ENCODE data around the gene HOXA3. TPM values are rescaled to one million over a fixed set of nuclear protein-coding genes. Genes with fewer than 3 reads are reported as not detected.

HOXA3 gene
- total RNA-seq, 4 donors from 2014 or later = 4.9 to 20.2 (median 13.2) TPM

- DNase-seq (ENCODE audit: low spot score in 2 of 2) = no peak
- intact Hi-C loops (cut with DNase I; ENCODE audit: low total_unique reads) = no loop called here
- TF ChIP-seq POLR2A (IDR thresholded peaks at IDR 0.05) (no peak), CTCF (IDR thresholded peaks at IDR 0.05) (no peak)
- H3K4me3 ChIP-seq (ENCODE audit: low read depth, poor library complexity, severe bottlenecking) = no peak overlapping the region
- WGBS, 2 donors = 29 to 30% methylated on average over 35 of the region's 35 CpGs
Observed at GRCh38 chr7:27103489-27104226, 48.7 kb downstream of the HOXA3 start.

GRCh38 chr7:27102581-27103442 lies 49.6 kb downstream of the HOXA3 start, which contains the start of gene HOXA2:
HOXA2 (minus strand) TSS chr7:27102683; CDS start chr7:27102500, 183 bp downstream.
- H3K4me3 ChIP-seq (ENCODE audit: low read depth, poor library complexity, severe bottlenecking) = no peak within 1 kb of the TSS
- intact Hi-C loops (cut with DNase I; ENCODE audit: low total_unique reads) = no loop called here
- TF ChIP-seq CTCF (IDR thresholded peaks at IDR 0.05) (no peak), POLR2A (IDR thresholded peaks at IDR 0.05) (no peak)
- no peak for DNase-seq (ENCODE audit: low spot score in 2 of 2)
- 26 to 38% methylated on average over 29 of the region's 29 CpGs for WGBS, 2 donors

GRCh38 chr7:27101957-27102580 lies 50.3 kb downstream of the HOXA3 start:
- WGBS, 2 donors = 33 to 39% methylated on average over 38 to 39 of the region's 39 CpGs
- intact Hi-C loops (cut with DNase I; ENCODE audit: low total_unique reads) = no loop called here
- no peak overlapping the region for H3K4me3 ChIP-seq (ENCODE audit: low read depth, poor library complexity, severe bottlenecking)
- no peak for TF ChIP-seq POLR2A (IDR thresholded peaks at IDR 0.05)
- no peak for TF ChIP-seq CTCF (IDR thresholded peaks at IDR 0.05)
- DNase-seq (ENCODE audit: low spot score in 2 of 2) = no peak

- 70 to 74% methylated on average over 25 of the region's 25 CpGs for WGBS, 2 donors
- DNase-seq (ENCODE audit: low spot score in 2 of 2) = no peak
Observed at GRCh38 chr7:27101171-27101956, 51.0 kb downstream of the HOXA3 start.

More at GRCh38 chr7:27101171-27101956, 51.0 kb downstream of the HOXA3 start:
- TF ChIP-seq POLR2A (IDR thresholded peaks at IDR 0.05) (no peak), CTCF (IDR thresholded peaks at IDR 0.05) (no peak)
- intact Hi-C loops (cut with DNase I; ENCODE audit: low total_unique reads) = no loop called here
- no peak overlapping the region for H3K4me3 ChIP-seq (ENCODE audit: low read depth, poor library complexity, severe bottlenecking)

Measured in lower leg skin (tissue), 4 donors.